Left ventricle myocardium inferior (tissue), 1 donor: ENCODE results near the gene CTSD. TPM values are rescaled to one million over a fixed set of nuclear protein-coding genes. Genes with fewer than 3 reads are reported as not detected.

Source experiments
- DNase-seq: peaks from one replicate; pipeline ENCODE4 v3.0.0-alpha.2; 2020
- H3K27ac ChIP-seq: fragments of 200-600 bp; replicated peaks from 2 replicates; pipeline ENCODE4 v1.8.0; 2021
- H3K27me3 ChIP-seq: fragments of 200-600 bp; 2 replicates; pipeline ENCODE4 v1.8.0; 2021; ENCODE audit warnings: low read depth
- H3K36me3 ChIP-seq: fragments of 200-600 bp; 2 replicates; pipeline ENCODE4 v1.8.0; 2021
- H3K4me1 ChIP-seq: fragments of 200-600 bp; 2 replicates; pipeline ENCODE4 v1.8.0; 2021
- H3K4me3 ChIP-seq: fragments of 200-600 bp; 2 replicates; pipeline ENCODE4 v1.8.0; 2021; ENCODE audit warnings: mild to moderate bottlenecking, moderate library complexity
- H3K9me3 ChIP-seq: fragments of 200-600 bp; replicated peaks from 2 replicates; pipeline ENCODE4 v1.8.0; 2021
- intact Hi-C: fragments of 100-400 bp; cut with micrococcal nuclease; formaldehyde crosslinking; loops from one replicate; pipeline ENCODE4 v1.11.0; 2022
- total RNA-seq: library from RNA; stranded (reverse); fragmentation: NEBNext Ultra II Directional; extraction: Animal tissue kit (Norgen Biotek cat#: 25700); gene quantifications from one replicate; pipeline ENCODE4 v1.2.1, GENCODE V29; 2021
- TF ChIP-seq, protein P1 (sequence below): fragments of 200-600 bp; IDR thresholded peaks from 2 replicates; pipeline ENCODE4 v1.8.0; 2021; ENCODE audit warnings: antibody characterized with exemption, mild to moderate bottlenecking, borderline replicate concordance
- donor health status: DM: no; HTN: yes; CAD: no; lungs with severe emphysema.

The CTSD gene
- total RNA-seq, 1 donor from 2014 or later = 831 TPM

DNA sequence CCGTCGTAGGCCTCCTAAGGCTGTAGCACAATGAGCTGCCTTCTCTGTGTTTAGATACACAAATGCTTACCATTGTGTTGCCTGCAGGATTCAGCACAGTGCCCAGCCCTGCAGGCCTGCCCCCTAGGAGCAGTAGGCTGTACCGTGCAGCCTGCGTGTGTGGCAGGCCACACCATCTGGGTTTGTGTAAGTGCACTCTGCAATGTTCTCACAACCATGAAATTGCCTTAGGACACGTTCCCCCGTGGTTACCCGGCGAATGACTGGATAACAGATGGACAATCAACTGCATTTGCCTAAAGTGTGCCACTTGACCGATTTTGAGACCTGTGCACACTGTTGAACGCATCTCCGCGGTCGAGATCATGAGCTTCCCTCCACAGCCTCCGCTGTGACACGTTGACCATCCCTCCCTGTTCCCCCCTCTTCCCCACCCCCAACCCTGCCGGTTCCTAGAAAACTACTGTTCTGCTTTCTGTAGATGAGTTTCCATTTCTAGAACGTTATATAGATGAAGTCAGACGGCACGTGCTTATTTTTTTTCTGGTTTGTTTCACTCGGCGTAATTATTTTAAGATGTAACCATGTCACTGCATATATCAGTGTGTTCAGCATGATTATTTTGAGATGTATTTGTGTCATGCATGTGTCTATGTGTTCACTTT is 22.2 kb upstream of the CTSD start:
- no peak overlapping the region for H3K27ac ChIP-seq
- H3K4me1 ChIP-seq = no peaks in the 10 kb centered on the region
- peaks cover 6% of the 10 kb centered on the region for H3K9me3 ChIP-seq
- H3K4me3 ChIP-seq = no peak overlapping the region
- peaks cover 6% of the 10 kb centered on the region for H3K27me3 ChIP-seq
- DNase-seq = no peak
- no peaks in the 10 kb centered on the region for H3K36me3 ChIP-seq
- TF ChIP-seq, protein P1, sequence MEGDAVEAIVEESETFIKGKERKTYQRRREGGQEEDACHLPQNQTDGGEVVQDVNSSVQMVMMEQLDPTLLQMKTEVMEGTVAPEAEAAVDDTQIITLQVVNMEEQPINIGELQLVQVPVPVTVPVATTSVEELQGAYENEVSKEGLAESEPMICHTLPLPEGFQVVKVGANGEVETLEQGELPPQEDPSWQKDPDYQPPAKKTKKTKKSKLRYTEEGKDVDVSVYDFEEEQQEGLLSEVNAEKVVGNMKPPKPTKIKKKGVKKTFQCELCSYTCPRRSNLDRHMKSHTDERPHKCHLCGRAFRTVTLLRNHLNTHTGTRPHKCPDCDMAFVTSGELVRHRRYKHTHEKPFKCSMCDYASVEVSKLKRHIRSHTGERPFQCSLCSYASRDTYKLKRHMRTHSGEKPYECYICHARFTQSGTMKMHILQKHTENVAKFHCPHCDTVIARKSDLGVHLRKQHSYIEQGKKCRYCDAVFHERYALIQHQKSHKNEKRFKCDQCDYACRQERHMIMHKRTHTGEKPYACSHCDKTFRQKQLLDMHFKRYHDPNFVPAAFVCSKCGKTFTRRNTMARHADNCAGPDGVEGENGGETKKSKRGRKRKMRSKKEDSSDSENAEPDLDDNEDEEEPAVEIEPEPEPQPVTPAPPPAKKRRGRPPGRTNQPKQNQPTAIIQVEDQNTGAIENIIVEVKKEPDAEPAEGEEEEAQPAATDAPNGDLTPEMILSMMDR = no peak
- intact Hi-C loops = no loop called here

DNA sequence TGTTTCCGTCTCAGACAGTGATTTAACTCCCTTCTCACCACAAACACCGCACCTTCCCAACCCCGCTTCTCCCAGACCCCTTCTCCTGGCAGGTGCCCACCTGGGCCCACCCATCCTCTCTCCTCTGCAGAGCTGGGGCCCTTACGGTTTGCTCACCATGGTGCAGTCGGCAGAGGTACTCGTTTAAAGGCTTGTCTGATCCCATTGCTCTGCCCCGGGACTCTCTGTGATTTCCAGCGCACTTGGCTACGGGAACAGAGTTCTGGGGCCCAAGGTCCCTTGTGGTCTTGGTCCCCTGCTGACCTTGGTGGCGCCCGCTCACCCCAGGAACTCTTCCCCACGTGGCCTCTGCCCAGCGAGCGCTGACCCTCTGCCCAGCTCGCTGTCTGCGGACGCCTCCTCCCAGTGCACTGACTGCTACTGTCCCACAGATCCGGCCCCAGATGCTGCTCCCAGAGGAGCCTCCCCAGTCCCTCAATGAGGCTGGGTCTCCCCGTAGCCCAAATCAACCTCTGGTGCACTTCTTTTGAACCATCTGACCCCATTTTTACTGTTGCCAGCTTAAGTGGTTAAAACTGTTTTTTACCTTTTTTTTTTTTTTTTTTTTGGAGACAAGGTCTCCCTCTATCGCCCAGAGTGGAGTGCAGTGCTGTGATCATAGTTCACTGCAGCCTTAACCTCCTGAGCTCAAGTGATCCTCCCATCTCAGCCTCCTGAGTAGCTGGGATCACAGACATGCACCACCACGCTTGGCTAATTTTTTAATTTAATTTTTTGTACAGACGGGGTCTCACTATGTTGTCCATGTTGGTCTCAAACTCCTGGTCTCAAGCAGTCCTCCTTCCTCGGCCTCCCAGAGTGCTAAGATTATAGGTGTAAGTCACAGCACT is 21.3 kb upstream of the CTSD start:
- H3K36me3 ChIP-seq = no peaks in the 10 kb centered on the region
- H3K9me3 ChIP-seq = peaks cover 6% of the 10 kb centered on the region
- TF ChIP-seq, protein P1 = no peak
- no peak for DNase-seq
- no peak overlapping the region for H3K4me3 ChIP-seq
- peaks cover 11% of the 10 kb centered on the region for H3K27me3 ChIP-seq
- no peaks in the 10 kb centered on the region for H3K4me1 ChIP-seq
- H3K27ac ChIP-seq = no peak overlapping the region
- intact Hi-C loops = no loop called here

DNA sequence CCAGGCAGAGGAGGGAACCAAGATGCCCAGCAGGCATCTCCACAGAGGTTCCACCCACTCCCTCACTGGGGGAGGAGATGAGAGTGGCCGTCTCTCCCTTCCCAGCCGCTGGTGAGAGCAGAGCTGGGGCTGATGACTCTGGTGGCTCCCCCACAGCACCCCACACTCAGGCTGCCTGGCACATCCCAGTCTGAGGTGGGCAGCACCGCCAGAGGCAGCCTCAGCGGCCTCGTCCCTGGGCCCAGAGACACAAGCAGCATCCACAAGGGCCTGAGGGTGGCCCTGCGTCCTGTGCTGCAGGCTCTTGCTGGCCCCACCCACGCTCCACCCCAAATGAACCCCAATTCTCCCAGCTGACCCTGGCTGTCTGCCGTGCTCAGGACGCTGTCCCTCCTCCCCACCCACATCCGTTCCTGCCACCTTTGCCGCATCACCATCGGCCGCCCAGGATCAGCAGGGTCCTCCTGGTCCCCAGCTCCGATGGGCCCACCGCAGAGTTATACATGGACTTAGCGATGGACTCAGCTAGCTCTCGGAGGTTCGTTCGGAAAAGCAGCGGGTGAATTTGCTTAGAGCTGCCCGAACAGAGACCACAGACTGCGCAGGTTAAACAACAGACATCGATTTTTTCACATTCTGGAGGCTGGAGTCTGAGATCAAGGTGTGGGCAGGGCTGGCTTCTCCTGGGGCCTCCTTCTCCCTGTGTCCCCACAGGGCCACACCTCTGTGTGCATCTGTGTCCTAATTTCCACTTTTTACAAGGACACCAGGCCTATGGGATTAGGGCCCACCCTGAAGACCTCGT is 20.2 kb upstream of the CTSD start:
- no peak overlapping the region for H3K27ac ChIP-seq
- intact Hi-C loops = no loop called here

DNA sequence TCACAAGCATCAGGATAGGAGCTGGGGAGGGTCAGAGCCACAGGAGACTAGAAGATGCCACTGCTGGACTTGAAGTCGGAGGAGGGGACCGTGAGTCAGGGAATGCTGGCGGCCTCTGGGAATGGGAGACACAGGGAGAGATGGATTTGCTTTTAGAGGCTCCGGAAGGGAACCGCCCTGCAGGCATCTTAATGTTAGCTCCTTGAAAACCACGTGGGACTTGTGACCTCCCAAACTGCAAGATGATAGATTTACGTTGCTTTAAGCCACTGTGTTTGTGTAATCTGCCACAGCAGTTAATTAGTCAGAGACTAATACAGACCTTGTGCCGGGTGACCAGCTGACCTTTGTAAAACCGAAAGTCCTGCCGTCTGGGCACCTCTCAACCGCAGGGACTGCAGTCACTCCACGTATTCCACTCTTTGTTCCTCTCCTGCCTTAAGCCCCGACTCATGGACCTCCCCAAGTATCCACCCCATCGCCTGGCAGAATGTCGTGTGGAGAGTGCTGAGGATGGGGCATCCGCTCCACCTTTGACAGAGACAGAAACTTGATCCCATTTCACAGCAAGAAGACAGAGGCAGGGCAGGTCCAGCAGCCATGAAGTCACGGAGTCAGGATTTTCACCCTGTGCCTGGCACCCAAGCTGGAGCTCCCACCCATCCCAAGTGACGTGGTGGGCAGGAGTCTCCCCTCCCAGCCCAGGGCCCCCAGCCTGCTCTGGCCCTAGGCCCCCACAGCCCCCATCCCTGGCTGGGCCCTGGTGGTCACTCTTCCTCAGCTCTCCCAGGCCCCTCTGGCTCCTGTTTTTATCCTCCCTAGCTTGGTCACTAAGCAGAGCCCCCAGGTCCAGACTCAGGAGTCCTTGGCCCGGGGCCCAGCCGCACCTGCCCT is 19.4 kb upstream of the CTSD start:
- TF ChIP-seq, protein P1 = no peak
- intact Hi-C loops = no loop called here
- Histone ChIP-seq H3K4me3 (no peak overlapping the region), H3K27me3 (peaks cover 31% of the 10 kb centered on the region), H3K27ac (no peak overlapping the region), H3K4me1 (no peaks in the 10 kb centered on the region), H3K9me3 (no peaks in the 10 kb centered on the region), H3K36me3 (no peaks in the 10 kb centered on the region)
- DNase-seq = no peak

More for the DNA sequence above, 20.2 kb upstream of the CTSD start:
- peaks cover 22% of the 10 kb centered on the region for H3K27me3 ChIP-seq
- H3K4me3 ChIP-seq = no peak overlapping the region
- H3K36me3 ChIP-seq = no peaks in the 10 kb centered on the region
- TF ChIP-seq, protein P1 = no peak
- DNase-seq = no peak
- peaks cover 6% of the 10 kb centered on the region for H3K9me3 ChIP-seq
- no peaks in the 10 kb centered on the region for H3K4me1 ChIP-seq
